Vagina (tissue), 2 donors: ENCODE measurements around the gene FRMD4A.

ENCODE experiments used
- CTCF ChIP-seq, 3 experiments: fragments of 450-650 bp in 2 of 3; fragments of 200-600 bp in 1 of 3; sonication (generic) in 1 of 3; IDR thresholded peaks; one replicate each; pipeline ENCODE4 v1.5.1; 2017 to 2019; ENCODE audit warnings: antibody characterized with exemption in 3 of 3, mild to moderate bottlenecking in 2 of 3, moderate library complexity in 2 of 3
- POLR2A ChIP-seq, 2 donors: fragments of 450-650 bp; IDR thresholded peaks; one replicate each; pipeline ENCODE4 v1.6.1; 2017; ENCODE audit warnings: antibody characterized with exemption in 2 of 2, mild to moderate bottlenecking in 2 of 2, moderate library complexity in 2 of 2

DNA sequence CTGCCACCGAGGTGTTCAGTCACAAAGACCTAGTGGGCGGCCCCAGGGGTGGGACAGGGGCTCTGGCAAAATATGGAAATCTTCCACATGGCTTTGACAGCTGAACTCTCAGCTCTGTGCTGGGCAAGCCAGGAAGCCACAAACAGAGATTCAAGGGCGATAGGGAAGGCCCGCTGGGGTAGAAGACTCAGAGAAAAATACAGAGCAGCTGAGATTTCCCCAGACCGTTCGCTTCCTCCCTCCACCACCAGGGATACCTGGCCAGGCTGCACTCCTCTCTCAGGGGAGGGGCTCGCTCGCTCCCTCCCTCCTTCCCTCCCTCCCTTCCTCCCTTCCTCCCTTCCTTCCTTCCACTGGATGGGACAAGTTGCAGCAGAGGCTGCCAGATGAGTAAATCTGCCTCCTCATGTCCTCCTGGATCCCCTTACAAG, 483.5 kb downstream of the FRMD4A start:
- no peak for TF ChIP-seq CTCF (IDR thresholded peaks at IDR 0.05)
- TF ChIP-seq POLR2A (IDR thresholded peaks at IDR 0.05) = no peak
